Fibroblast of skin of left biceps (primary cell): ENCODE measurements around the gene MAP1LC3B.
"Not testable (repeated sequence)": the region's sequence is repeated elsewhere in the genome, so short reads cannot be mapped to it uniquely, and the experiment has no call there.

Source experiments
- DNase-seq, 2 experiments: peaks; one replicate each; pipeline ENCODE4 v3.0.0-alpha.2; 2013; ENCODE audit warnings: low read depth in 2 of 2

The MAP1LC3B gene

GRCh38 chr16:87360862-87361610 lies 31.1 kb upstream of the MAP1LC3B start:
- no peak for DNase-seq

DNA sequence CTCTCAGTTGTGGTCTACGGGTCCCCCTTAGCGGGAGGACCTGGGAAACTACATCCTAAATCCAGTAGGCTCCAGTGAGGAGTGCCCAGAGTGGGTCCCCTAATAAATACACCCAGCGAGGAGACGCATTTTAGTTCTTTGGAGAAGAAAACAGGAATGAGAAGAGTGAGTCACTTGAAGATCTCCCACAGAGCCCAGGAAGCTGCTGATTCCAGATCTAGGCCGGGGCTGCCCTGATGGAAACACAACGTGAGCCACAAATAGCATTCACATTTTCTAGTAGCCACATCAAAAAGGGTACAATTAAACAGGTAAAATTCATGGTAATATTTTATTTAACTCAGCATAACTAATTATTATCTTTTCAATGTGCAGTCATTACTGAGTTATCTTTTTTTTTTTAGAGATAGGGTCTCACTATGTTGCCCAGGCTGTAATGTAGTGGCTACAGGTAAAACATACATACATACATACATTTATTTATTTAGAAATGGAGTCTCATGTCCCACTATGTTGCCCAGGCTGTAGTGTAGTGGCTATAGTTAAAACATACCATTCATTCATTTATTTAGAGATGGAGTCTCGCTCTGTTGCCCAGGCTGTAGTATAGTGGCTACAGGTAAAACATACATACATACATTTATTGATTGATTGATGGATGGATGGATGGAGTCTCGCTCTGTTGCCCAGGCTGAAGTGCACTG lies 30.1 kb upstream of the MAP1LC3B start:
- no peak for DNase-seq

DNA sequence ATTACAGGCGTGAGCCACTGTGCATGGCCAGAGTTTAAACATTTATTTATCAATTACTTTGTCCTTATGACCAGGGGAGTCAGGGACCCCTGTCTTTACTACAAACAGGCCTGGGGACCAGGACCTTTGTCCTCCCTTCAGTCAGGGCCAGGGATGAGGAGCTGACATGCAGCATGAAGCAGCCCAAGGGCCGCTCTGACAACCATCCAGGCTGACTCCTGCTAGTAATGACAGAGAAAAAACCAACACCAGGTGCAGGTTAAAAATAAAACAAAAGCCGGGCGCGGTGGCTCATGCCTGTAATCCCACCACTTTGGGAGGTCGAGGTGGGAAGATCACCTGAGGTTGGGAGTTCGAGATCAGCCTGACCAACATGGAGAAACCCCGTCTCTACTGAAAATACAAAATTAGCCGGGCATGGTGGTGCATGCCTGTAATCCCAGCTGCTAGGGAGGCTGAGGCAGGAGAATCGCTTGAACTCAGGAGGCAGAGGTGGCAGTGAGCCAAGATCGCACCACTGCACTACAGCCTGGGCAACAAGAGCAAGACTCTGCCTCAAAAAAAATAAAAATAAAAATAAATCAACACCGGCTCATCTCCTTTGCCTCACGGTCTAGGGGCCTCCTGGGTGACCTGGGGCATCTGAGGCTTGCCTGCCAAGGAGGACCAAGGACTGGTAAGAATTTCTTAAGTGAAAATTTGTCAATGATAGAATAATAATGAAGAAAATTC lies 29.1 kb upstream of the MAP1LC3B start:
- not testable (repeated sequence) for DNase-seq

DNA sequence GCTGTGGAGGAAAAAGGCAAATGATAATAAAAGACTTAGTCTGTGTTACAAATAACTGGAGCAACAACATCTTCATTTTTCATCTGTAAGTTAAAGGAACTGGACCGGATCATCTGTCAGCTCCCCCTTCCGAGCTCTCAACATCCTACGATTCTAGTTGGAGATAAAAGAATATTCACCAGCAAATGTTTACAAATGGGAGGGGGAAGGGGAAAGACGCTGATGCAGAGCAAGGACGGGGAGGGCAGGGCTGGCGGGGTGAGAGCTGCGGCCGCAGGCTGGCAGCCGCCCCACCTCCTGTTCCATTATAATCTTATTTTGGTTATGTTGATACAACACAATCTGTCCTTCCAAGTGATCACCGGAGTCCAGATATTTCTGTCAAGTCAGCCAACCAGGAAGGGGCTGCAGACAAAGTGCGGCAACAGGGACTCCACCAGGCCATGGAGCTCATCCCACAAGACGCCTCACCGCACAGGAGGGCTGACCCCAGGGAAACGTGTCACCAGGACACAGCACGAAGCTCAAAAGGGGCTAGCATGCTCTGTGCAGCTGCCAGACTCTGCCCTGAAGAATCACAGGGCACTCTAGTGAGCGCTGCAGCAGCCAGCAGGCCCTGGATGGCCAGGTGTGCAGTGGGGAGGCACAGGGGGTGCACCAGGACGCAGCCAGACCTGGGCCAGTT lies 28.2 kb upstream of the MAP1LC3B start:
- no peak for DNase-seq

DNA sequence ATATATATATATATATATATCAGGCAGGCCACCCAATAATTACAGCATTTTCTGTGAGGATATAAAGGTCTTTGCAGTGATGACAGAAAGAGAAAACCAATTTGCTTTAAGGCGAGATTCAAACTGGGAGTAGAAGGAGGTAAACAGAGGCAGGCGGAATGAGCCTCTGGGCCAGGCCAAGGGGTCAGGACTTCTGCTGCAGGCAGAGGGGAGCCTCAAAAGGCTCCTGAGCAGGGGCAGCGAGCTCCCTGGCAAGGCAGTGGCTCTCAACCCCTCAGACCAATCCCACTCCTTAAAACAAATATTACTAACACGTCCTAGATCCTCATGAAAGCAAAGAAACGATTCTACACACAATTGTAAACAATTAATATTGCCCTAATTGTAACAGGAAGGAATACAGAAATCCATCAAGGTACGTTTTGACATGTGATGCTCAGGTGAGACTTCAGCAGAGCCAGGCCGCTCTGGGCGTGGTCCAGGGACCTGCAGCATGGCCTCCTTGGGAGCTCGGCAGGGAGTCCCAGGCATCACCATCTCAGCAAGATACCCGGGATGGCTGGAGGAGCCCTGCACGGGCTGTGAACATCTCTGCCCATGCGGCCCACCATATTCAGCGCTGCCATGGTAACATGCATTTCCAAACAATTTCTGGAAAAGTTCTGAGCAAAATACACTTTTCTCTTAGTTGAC lies 27.0 kb upstream of the MAP1LC3B start:
- DNase-seq: no peak

GRCh38 chr16:87366288-87366687 lies 25.8 kb upstream of the MAP1LC3B start:
- DNase-seq: no peak

DNA sequence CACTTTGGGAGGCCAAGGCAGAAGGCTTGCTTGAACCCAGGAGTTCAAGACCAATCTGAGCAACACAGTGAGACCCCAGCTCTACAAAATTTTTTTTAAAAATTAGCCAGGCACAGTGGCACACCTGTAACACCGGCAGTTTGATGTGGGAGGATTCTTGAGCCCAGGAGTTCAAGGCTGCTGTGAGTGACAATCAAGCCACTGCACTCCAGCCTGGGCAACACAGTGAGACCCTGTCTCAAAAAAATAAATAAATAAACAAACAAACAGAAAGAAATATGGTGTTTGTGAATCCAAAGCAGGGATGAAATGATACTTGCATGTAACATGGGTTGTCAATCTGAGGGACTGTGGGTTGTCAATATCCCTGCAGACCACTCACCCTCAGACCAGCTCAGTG lies 25.2 kb upstream of the MAP1LC3B start:
- no peak for DNase-seq

GRCh38 chr16:87367529-87367928 lies 24.6 kb upstream of the MAP1LC3B start:
- DNase-seq: no peak

DNA sequence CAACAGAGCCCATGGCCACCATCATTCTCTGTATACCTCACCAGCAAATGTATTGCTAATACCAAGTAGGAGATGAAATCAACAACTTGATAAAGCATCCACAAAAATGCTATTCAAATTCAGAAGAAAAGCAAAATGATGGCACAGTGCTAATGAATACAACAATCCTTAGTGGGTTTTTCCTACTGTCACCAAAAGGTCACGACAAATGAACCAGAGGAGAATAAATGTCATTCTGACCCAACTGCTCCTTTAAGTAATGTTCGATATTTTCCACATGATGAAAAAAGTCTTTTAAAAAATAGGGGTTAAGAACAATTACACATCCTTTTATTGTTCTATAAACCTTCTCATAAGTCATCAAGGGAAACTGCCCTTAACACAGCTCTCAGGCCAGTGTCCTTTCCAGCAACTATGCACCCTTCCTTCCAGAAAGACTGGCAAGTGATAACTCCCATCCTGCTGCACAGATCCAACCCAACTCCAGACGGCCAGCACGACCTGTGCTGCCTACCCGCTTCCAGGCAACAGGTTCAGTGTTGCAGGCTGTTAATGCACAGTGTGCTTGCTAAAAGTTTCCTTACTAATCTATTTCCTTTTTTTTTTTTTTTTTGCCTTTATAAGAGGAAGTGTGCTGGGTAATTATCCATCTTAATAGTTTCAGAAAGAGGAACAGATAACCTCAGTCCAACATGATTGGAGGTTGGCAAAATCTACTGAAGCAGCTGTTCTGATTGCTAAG lies 23.9 kb upstream of the MAP1LC3B start:
- no peak for DNase-seq

DNA sequence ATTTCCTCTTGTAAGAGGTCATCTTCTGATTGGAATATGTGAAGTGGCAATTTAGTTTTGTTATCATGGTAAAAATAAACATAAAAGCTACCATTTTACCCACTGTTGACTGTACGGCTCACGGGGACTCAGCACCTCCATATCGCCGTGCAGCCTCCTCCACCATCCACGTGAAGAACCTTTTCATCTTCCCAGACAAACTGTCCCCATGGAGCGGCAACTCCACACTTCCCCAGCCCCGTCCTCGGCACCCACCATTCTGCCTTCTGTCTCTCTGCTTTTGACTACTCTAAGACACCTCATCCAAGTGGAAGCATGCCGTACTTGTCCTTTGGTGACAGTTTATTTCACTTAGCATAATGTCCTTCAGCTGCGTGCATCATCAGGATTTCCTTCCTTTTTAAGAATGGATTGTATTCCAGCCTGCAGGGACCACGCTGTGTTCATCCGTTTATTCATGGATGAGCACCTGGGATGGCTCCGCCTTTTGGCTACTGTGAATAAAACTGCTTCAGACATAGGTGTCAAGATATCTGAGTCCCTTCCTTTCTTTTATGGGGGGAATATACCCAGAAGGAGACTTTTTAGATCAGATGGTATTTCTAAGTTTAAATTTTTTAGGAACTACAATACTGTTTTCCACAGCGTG lies 22.9 kb upstream of the MAP1LC3B start:
- DNase-seq: no peak

DNA sequence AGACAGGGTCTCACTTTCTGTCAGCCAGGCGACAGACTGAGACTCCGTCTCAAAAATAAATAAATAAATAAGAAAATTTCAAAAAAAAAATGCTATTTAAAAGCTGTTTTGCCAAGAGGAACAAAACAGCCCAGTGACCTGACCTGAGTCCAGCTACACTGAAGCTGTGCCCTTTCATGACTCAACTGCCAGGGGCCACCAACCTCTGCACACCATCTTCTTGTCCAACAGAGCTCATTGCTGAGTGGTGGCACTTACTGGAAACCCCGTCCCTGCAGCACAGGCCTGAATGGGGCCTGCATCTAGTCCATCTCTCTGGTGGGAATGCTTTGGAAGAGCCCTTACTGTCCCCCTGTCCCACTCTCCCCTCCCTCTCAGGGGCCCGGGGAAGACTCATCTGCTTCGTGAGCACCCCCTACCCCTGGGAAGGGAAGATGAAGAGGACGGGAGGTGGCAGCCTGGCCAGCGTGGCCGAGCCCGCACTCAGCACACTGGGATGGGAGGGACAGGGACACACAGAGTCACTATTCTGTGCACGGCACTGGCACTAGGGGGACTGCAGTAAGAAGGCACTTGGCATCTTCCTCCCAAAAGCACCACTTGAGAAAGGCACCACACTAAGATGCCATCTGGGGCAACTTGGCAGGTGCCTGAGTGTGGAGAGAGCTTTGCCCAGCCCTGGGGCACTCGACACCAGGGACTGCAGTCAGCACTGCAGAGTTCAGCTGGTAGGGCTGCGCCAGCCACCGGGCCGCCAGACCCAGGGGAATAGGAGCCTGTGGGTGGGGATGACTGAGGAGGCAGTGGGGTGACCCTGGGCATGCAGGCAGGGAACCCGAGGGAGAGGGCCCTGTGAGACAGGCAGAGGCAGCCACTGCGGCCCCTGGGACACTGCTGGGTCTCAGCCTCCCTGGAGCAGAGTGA lies 22.1 kb upstream of the MAP1LC3B start:
- DNase-seq: no peak

DNA sequence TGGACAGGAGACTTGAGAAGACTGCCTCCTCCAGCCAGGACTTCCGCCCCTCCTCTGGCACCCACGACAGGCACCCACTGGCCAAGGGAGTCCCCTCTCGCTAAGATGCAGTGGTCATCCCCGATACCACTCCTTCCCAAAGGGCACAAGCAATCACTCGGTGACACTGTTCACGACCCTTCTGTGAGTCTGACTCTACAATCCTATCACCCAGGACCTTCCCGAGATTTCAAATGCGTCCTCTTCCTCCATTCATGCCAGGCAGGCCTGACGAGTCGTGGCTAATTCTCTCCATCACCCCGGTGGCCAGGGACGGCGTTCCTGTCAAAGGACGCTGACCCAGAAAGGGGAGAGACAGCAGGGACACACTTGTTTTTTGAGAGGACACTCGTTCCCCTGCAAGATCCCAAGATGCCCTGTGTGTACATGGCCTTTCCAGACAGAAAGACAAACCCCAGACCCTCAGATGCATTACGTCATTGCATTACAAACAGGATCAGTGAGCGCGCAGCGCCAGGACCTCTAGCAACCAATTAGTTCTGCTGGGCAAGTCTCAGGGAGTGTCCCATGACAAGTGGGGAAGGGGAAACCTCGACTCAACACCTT lies 20.8 kb upstream of the MAP1LC3B start:
- DNase-seq: no peak

GRCh38 chr16:87372305-87372704 lies 19.8 kb upstream of the MAP1LC3B start:
- DNase-seq: no peak

GRCh38 chr16:87374313-87374712 lies 17.8 kb upstream of the MAP1LC3B start:
- no peak for DNase-seq

GRCh38 chr16:87375426-87376135 lies 16.6 kb upstream of the MAP1LC3B start:
- no peak for DNase-seq

DNA sequence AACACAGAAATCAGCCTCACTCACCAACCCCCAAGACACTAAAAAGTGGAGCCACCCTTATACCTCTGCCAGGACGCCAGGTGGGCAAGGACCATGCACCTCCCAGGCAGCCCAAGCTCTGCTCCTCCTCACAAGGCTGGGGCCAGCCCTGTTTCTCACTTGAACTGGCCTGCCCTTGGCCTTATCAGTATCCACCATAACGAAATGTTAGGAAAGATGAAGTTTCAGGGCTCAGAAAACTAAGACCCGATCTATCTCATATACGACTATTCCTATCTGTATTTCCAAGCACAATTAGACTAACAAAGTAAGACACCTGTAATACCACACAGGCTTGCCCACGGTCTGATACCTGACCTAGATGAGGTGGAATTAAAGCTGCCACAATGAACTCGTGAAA lies 15.5 kb upstream of the MAP1LC3B start:
- DNase-seq: no peak

DNA sequence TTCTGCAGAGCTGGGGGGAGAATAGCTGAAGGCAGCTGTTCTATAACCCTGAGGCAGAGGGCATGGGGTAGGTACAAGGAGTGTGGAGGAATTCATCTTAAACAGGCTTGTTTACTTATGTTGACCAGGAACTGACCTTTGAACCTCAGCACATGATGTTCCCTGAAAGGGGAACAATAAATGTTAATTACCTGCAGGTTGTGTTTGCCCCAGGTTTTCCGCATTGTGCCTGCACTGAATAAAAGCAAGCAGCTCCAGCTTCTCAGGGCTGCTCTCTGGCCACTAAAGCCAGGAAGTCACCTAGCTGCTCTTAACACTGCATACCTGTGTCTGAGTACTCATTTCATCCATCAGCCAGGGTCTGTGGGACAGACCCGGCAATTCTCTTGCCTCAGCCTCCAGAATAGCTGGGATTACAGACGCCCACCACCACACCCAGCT lies 12.8 kb upstream of the MAP1LC3B start:
- DNase-seq: not testable (repeated sequence)

DNA sequence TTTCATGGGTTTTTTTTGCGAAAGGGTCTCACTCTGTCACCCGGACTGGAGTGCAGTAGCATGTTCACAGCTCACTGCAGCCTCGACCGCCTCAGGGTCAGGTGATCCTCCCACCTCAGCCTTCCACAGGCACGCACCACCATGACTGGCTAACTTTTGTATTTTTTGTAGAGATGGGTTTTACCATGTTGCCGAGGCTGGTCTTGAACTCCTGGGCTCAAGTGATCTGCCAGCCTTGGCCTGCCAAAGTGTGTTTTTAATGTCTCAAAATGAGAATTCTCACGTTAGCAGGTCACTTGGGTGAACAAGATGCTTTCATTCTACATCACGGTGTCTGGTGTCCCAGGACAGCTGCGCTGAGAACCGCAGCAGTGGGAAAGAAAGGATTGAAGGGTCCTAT lies 11.7 kb upstream of the MAP1LC3B start:
- no peak for DNase-seq
